HT1080 (cell line): ENCODE measurements around the gene PTPRK. TPM values are rescaled to one million over a fixed set of nuclear protein-coding genes. Genes with fewer than 3 reads are reported as not detected.
A peak's percentile ranks its signal among the peaks of the same experiment; 100 is the strongest.

Experiments used
- DNase-seq: peaks from one replicate; pipeline ENCODE4 v3.0.0-alpha.2; 2015; ENCODE audit warnings: low read depth
- total RNA-seq: library from RNA; depleted of rRNA; stranded (reverse); fragments of >200 nt; shearing (Covaris generic); gene quantifications from 2 replicates; pipeline ENCODE4 v1.2.3, GENCODE V29; 2014

The PTPRK gene
- total RNA-seq, 1 experiment from 2014 or later: 102 TPM

- no peak for DNase-seq
These were observed 125.2 kb downstream of the PTPRK start for GRCh38 chr6:128395188-128395587.

- no peak for DNase-seq
These were observed 126.2 kb downstream of the PTPRK start for GRCh38 chr6:128394167-128394566.

GRCh38 chr6:128389820-128390534 is 130.4 kb downstream of the PTPRK start:
- no peak for DNase-seq

GRCh38 chr6:128388380-128388779 is 132.0 kb downstream of the PTPRK start:
- DNase-seq: no peak

GRCh38 chr6:128380891-128381290 is 139.5 kb downstream of the PTPRK start:
- DNase-seq: no peak

GRCh38 chr6:128379577-128379976 is 140.8 kb downstream of the PTPRK start:
- no peak for DNase-seq

- no peak for DNase-seq
These were observed 143.4 kb downstream of the PTPRK start for GRCh38 chr6:128376952-128377503.

GRCh38 chr6:128371136-128371535 is 149.3 kb downstream of the PTPRK start:
- DNase-seq: no peak

- peak; percentile 40 for DNase-seq
These were observed 150.3 kb downstream of the PTPRK start for GRCh38 chr6:128370072-128370471.

GRCh38 chr6:128368213-128368944 is 152.0 kb downstream of the PTPRK start:
- DNase-seq: peak; percentile 5

GRCh38 chr6:128367437-128367836 is 153.0 kb downstream of the PTPRK start:
- DNase-seq: no peak

GRCh38 chr6:128365520-128366160 is 154.8 kb downstream of the PTPRK start:
- DNase-seq: no peak

GRCh38 chr6:128364766-128365519 is 155.5 kb downstream of the PTPRK start:
- DNase-seq: no peak

GRCh38 chr6:128363020-128363813 is 157.2 kb downstream of the PTPRK start:
- DNase-seq: no peak

GRCh38 chr6:128361378-128361777 is 159.0 kb downstream of the PTPRK start:
- no peak for DNase-seq

GRCh38 chr6:128358244-128358776 is 162.1 kb downstream of the PTPRK start:
- no peak for DNase-seq

- DNase-seq: no peak
These were observed 162.8 kb downstream of the PTPRK start for GRCh38 chr6:128357392-128358130.

- DNase-seq: no peak
These were observed 168.0 kb downstream of the PTPRK start for GRCh38 chr6:128352366-128352765.

GRCh38 chr6:128351255-128351514 is 169.2 kb downstream of the PTPRK start:
- DNase-seq: no peak
